K562 (cell line): ENCODE results near the gene PRKCE. TPM values are rescaled to one million over a fixed set of nuclear protein-coding genes. Genes with fewer than 3 reads are reported as not detected.

Experiments
- ATAC-seq: fragments of 200-7000 bp; cut with Tn5 transposase; 3 replicates; pipeline ENCODE4 v1.9.1; 2020; ENCODE audit warnings: moderate library complexity
- BruUV-seq: library from RNA; stranded (reverse); fragments of 400-500 nt; replicated peaks from 2 replicates; lab custom pipeline; 2021; lab: Mats Ljungman, UMichigan
- CTCF ChIA-PET: fragments of 300-600 bp; formaldehyde crosslinking; extraction: SDS; loops from one replicate; lab custom pipeline; 2021; ENCODE audit warnings: low intra/inter-chr PET ratio; lab: Yijun Ruan, JAX
- POLR2A ChIA-PET: fragments of 300-600, 350-650 bp; sonication (Branson Sonifier 250); formaldehyde crosslinking; extraction: SDS; loops from one replicate; lab custom pipeline; 2021; ENCODE audit warnings: antibody characterized with exemption, inconsistent platforms; lab: Yijun Ruan, JAX
- DNase-seq, 4 experiments: peaks; one replicate each; pipeline versions ENCODE4 v3.0.0 to v3.0.0-alpha.2; 2011 to 2018; ENCODE audit warnings: low spot score in 3 of 4, mixed read lengths in 3 of 4; ENCODE audit errors: extremely low read depth in 1 of 4
- FAIRE-seq: peaks from 2 replicates; lab custom pipeline; 2011; peaks lifted over from hg19 to GRCh38; lab: Jason Lieb, UNC
- H2AFZ ChIP-seq: 2 replicates; pipeline ENCODE4 v1.6.0; 2011; ENCODE audit warnings: low read depth, low read length, control low read depth, inconsistent platforms
- H3K27ac ChIP-seq: fragments of 200-600 bp; 3 replicates; pipeline ENCODE4 v1.8.0; 2011; ENCODE audit warnings: low read depth, mild to moderate bottlenecking, control low read depth, inconsistent platforms, low read length, moderate library complexity, mixed read lengths; ENCODE audit errors: extremely low read depth
- H3K27me3 ChIP-seq, 2 experiments: fragments of 300-600 bp in 1 of 2; 2 replicates in 1 of 2; 3 replicates in 1 of 2; pipeline versions ENCODE4 v1.6.0 to v1.8.0; 2011; ENCODE audit warnings: inconsistent platforms in 2 of 2, low read length in 2 of 2, mild to moderate bottlenecking in 1 of 2, mixed read lengths in 1 of 2, moderate library complexity in 1 of 2; ENCODE audit not compliant: control insufficient read depth in 2 of 2, insufficient read depth in 2 of 2
- H3K36me3 ChIP-seq: fragments of 300-600 bp; 3 replicates; pipeline ENCODE4 v1.8.0; 2011; ENCODE audit warnings: mild to moderate bottlenecking, low read length, inconsistent platforms; ENCODE audit not compliant: control insufficient read depth, insufficient read depth
- H3K4me1 ChIP-seq, 2 experiments: fragments of 200-600 bp in 1 of 2; replicated peaks in 1 of 2; 2 replicates in 1 of 2; 3 replicates in 1 of 2; pipeline versions ENCODE4 v1.5.1 to v1.8.0; 2011; ENCODE audit warnings: inconsistent platforms in 2 of 2, low read length in 2 of 2, mild to moderate bottlenecking in 1 of 2, mixed read lengths in 1 of 2, moderate library complexity in 1 of 2; ENCODE audit not compliant: control insufficient read depth in 2 of 2, insufficient read depth in 2 of 2
- H3K4me2 ChIP-seq: 2 replicates; pipeline ENCODE4 v1.6.1; 2011; ENCODE audit warnings: low read length, control low read depth, inconsistent platforms, mixed read lengths; ENCODE audit not compliant: insufficient read depth
- H3K4me3 ChIP-seq: fragments of 200-600 bp; sonication (generic), shearing (Covaris generic); 2 replicates; pipeline ENCODE4 v1.5.1; 2016; ENCODE audit warnings: control low read depth, inconsistent platforms
- H3K79me2 ChIP-seq: fragments of 200-600 bp; 3 replicates; pipeline ENCODE4 v1.8.0; 2011; ENCODE audit warnings: low read length, inconsistent platforms; ENCODE audit not compliant: control insufficient read depth, insufficient read depth
- H3K9ac ChIP-seq, 2 experiments: 2 replicates each; pipeline versions ENCODE4 v1.6.0 to v1.6.1; 2011; ENCODE audit warnings: low read depth in 2 of 2, low read length in 2 of 2, control low read depth in 1 of 2, inconsistent platforms in 1 of 2, mild to moderate bottlenecking in 1 of 2, mixed read lengths in 1 of 2; ENCODE audit not compliant: insufficient read depth in 1 of 2
- H3K9me1 ChIP-seq: one replicate; pipeline ENCODE4 v1.6.0; 2011; ENCODE audit warnings: inconsistent platforms, mild to moderate bottlenecking, low read length, moderate library complexity; ENCODE audit not compliant: control insufficient read depth, insufficient read depth
- H3K9me3 ChIP-seq: replicated peaks from 2 replicates; pipeline ENCODE4 v1.5.1; 2011; ENCODE audit warnings: low read depth, low read length, inconsistent platforms; ENCODE audit not compliant: control insufficient read depth, insufficient read depth
- H4K20me1 ChIP-seq: replicated peaks from 2 replicates; pipeline ENCODE4 v1.6.1; 2011; ENCODE audit warnings: low read length, inconsistent platforms, mixed read lengths; ENCODE audit not compliant: control insufficient read depth, insufficient read depth
- BCL6 ChIP-seq: fragments of 250-450 bp; sonication (Bioruptor Pico); IDR thresholded peaks from 2 replicates; pipeline ENCODE4 v1.4.0; 2020
- CBFA2T3 ChIP-seq: fragments of 450-650 bp; IDR thresholded peaks from 2 replicates; pipeline ENCODE4 v1.6.1; 2017
- CHD1 ChIP-seq: fragments of 200-600 bp; sonication (generic); IDR thresholded peaks from one replicate; pipeline ENCODE4 v1.6.1; 2012; ENCODE audit warnings: mild to moderate bottlenecking, moderate library complexity, low read length, inconsistent platforms
- E2F5 ChIP-seq: sonication (generic); formaldehyde crosslinking; IDR thresholded peaks from 2 replicates; pipeline ENCODE4 v1.8.0; 2022; ENCODE audit warnings: mild to moderate bottlenecking, missing genetic modification reagents
- ESRRA ChIP-seq: fragments of 450-650 bp; IDR thresholded peaks from 2 replicates; pipeline ENCODE4 v1.6.1; 2014; ENCODE audit warnings: low read depth, mild to moderate bottlenecking, moderate library complexity, borderline replicate concordance
- EWSR1 ChIP-seq: fragments of 450-650 bp; IDR thresholded peaks from 2 replicates; pipeline ENCODE4 v1.6.1; 2018; ENCODE audit warnings: borderline replicate concordance, mild to moderate bottlenecking, low read depth, moderate library complexity; ENCODE audit not compliant: partially characterized antibody
- HOXB6 ChIP-seq: fragments of 250-450 bp; sonication (Bioruptor Pico); IDR thresholded peaks from 2 replicates; pipeline ENCODE4 v1.5.1; 2022; ENCODE audit warnings: mild to moderate bottlenecking, borderline replicate concordance
- MAX ChIP-seq: sonication (generic); formaldehyde crosslinking; IDR thresholded peaks from 2 replicates; pipeline ENCODE4 v1.9.0; 2022; ENCODE audit warnings: mild to moderate bottlenecking, missing genetic modification reagents
- MNT ChIP-seq, 2 experiments: fragments of 450-650 bp; conservative IDR thresholded peaks; 2 replicates each; pipeline ENCODE4 v1.6.1; 2017; ENCODE audit warnings: mild to moderate bottlenecking in 2 of 2, moderate library complexity in 2 of 2
- SOX6 ChIP-seq: fragments of 450-650 bp; IDR thresholded peaks from 2 replicates; pipeline ENCODE4 v1.6.1; 2014; ENCODE audit warnings: mild to moderate bottlenecking
- SP2 ChIP-seq: IDR thresholded peaks from 2 replicates; pipeline ENCODE4 v1.6.1; 2011; ENCODE audit warnings: mild to moderate bottlenecking, low read depth, low read length, moderate library complexity; ENCODE audit not compliant: poor library complexity, severe bottlenecking; ENCODE audit errors: extremely low read depth
- TCFL5 ChIP-seq: fragments of 250-450 bp; sonication (Bioruptor Pico); conservative IDR thresholded peaks from 2 replicates; pipeline ENCODE4 v1.6.1; 2021; ENCODE audit warnings: mild to moderate bottlenecking, moderate library complexity, matching md5 sums
- ZFP36 ChIP-seq: fragments of 150-350 bp; IDR thresholded peaks from 2 replicates; pipeline ENCODE4 v1.6.1; 2018; ENCODE audit warnings: low read length, low read depth; ENCODE audit not compliant: partially characterized antibody
- ZNF324 ChIP-seq: fragments of 250-450 bp; sonication (Bioruptor Pico); IDR thresholded peaks from 2 replicates; pipeline ENCODE4 v1.4.0; 2020; ENCODE audit warnings: mild to moderate bottlenecking
- ZNF780A ChIP-seq: fragments of 250-450 bp; sonication (Bioruptor Pico); IDR thresholded peaks from 2 replicates; pipeline ENCODE4 v1.5.0; 2021; ENCODE audit warnings: mild to moderate bottlenecking
- WGBS: fragments of 100-300 bp; shearing (Covaris generic); methylation state at CpG from one replicate; pipeline ENCODE4 v1.1.6; 2016; ENCODE audit warnings: low coverage, mixed read lengths; ENCODE audit not compliant: insufficient coverage; ENCODE audit errors: missing lambda C conversion rate; 5-methylcytosine and 5-hydroxymethylcytosine counted together
- in situ Hi-C: fragments of 300-500 bp; cut with MboI; formaldehyde crosslinking; loops from 4 replicates; pipeline ENCODE4 v1.15.0; 2018; ENCODE audit warnings: inconsistent platforms, mixed read lengths
- intact Hi-C: fragments of 100-400 bp; cut with micrococcal nuclease; formaldehyde crosslinking; loops from 2 replicates; pipeline ENCODE4 v1.14.2; 2022
- polyA plus RNA-seq, 8 experiments: library from polyadenylated mRNA; depleted of rRNA in 4 of 8; stranded (reverse) in 5 of 8; unstranded in 3 of 8; fragments of >200 nt; fragmentation: Nextera tagmentation in 2 of 8; fragmentation: Illumina TruSeq in 1 of 8; extraction: Ambion mirVana in 2 of 8; extraction: Trizol in 1 of 8; gene quantifications; 2 replicates each; pipeline versions ENCODE4 v1.2.1 to v1.2.3, GENCODE V29; 2011 to 2014; ENCODE audit warnings: inconsistent platforms in 1 of 8, missing spikeins in 1 of 8
- total RNA-seq, 7 experiments: library from RNA; depleted of rRNA in 6 of 7; stranded (reverse); fragments of >200 nt in 6 of 7; fragmentation: Illumina TruSeq in 2 of 7; extraction: Trizol in 2 of 7; gene quantifications; 2 replicates each; pipeline versions ENCODE4 v1.2.1 to v1.2.3, GENCODE V29; 2011 to 2021; ENCODE audit warnings: low replicate concordance in 1 of 7

PRKCE gene
- total and polyA plus RNA-seq, 9 of the 15 experiments (the other 6 are each of a cell fraction or from before 2014, with no cell fraction given): 0.06 to 1.0 (median 0.22) TPM; not detected in 1

GRCh38 chr2:45816272-45816671 lies 164.8 kb downstream of the PRKCE start:
- no peaks in the 10 kb centered on the region; a peak in 1 of 5 replicates for H3K4me1 ChIP-seq
- FAIRE-seq: no peak

More at GRCh38 chr2:45816272-45816671, 164.8 kb downstream of the PRKCE start:
- H4K20me1 ChIP-seq: no peaks in the 10 kb centered on the region
- ChIA-PET POLR2A (no interaction called here), CTCF (no interaction called here)
- H3K9ac ChIP-seq: no peak overlapping the region
- no peak overlapping the region for H3K4me2 ChIP-seq
- no peak overlapping the region for H2AFZ ChIP-seq
- H3K9me1 ChIP-seq: no peaks in the 10 kb centered on the region
- no peak overlapping the region for H3K4me3 ChIP-seq
- TF ChIP-seq ZNF780A (CRISPR knock-in tag) (no peak), SP2 (no peak), ESRRA (no peak), E2F5 (no peak), CHD1 (no peak), MAX (no peak), CBFA2T3 (no peak), HOXB6 (CRISPR knock-in tag) (no peak), MNT (conservative IDR thresholded peaks at IDR 0.05) (no peak), ZFP36 (no peak), SOX6 (no peak), BCL6 (no peak), TCFL5 (CRISPR knock-in tag) (no peak), ZNF324 (CRISPR knock-in tag) (no peak), EWSR1 (no peak)
- H3K36me3 ChIP-seq: no peaks in the 10 kb centered on the region
- no peak for ATAC-seq
- no peaks in the 10 kb centered on the region for H3K79me2 ChIP-seq
- H3K27ac ChIP-seq: no peak overlapping the region
- peaks cover 7 to 23% of the 10 kb centered on the region in 2 experiments; a peak in 4 of 5 replicates for H3K27me3 ChIP-seq
- DNase-seq: no peak
- WGBS: 0% methylated on average over 2 of the region's 2 CpGs
- in situ Hi-C loops (no loop called here), intact Hi-C loops (no loop called here)
- BruUV-seq: no TSS peak
- no peaks in the 10 kb centered on the region for H3K9me3 ChIP-seq
